HEK293T (cell line): ENCODE measurements around the gene THTPA.

ENCODE experiments used
- ELF4 ChIP-seq: fragments of 450-650 bp; IDR thresholded peaks from 2 replicates; pipeline ENCODE4 v1.6.1; 2017; ENCODE audit warnings: antibody characterized with exemption
- ZNF384 ChIP-seq: fragments of 450-650 bp; IDR thresholded peaks from 2 replicates; pipeline ENCODE4 v1.6.1; 2016

GRCh38 chr14:23608454-23608853, 52.4 kb downstream of the THTPA start:
- TF ChIP-seq ELF4: no peak
- no peak for TF ChIP-seq ZNF384
